GM23248 (cell line): Measurements from ENCODE around the gene SLC25A51. TPM values are rescaled to one million over a fixed set of nuclear protein-coding genes. Genes with fewer than 3 reads are reported as not detected.

Experiments
- DNase-seq: peaks from one replicate; pipeline ENCODE4 v3.0.0-alpha.2; 2015
- H2AFZ ChIP-seq: fragments of 200-600 bp; sonication (generic); 2 replicates; pipeline ENCODE4 v1.6.1; 2016; ENCODE audit warnings: antibody characterized with exemption
- H3F3A ChIP-seq: fragments of 200-600 bp; sonication (generic); 2 replicates; pipeline ENCODE4 v1.6.1; 2016; ENCODE audit warnings: mild to moderate bottlenecking, antibody characterized with exemption, mixed run types; ENCODE audit not compliant: insufficient read depth
- H3K27ac ChIP-seq: fragments of 200-600 bp; sonication (generic); 2 replicates; pipeline ENCODE4 v1.5.1; 2016; ENCODE audit warnings: mild to moderate bottlenecking
- H3K27me3 ChIP-seq: fragments of 200-600 bp; sonication (generic); replicated peaks from 2 replicates; pipeline ENCODE4 v1.6.1; 2016; ENCODE audit warnings: mild to moderate bottlenecking; ENCODE audit not compliant: insufficient read depth
- H3K36me3 ChIP-seq: fragments of 200-600 bp; sonication (generic); 2 replicates; pipeline ENCODE4 v1.6.1; 2016; ENCODE audit warnings: low read depth, mild to moderate bottlenecking
- H3K4me1 ChIP-seq: fragments of 200-600 bp; sonication (generic); 2 replicates; pipeline ENCODE4 v1.6.1; 2016; ENCODE audit warnings: mild to moderate bottlenecking; ENCODE audit not compliant: insufficient read depth
- H3K4me2 ChIP-seq: fragments of 200-600 bp; sonication (generic); one replicate; pipeline ENCODE4 v1.6.1; 2016; ENCODE audit warnings: mild to moderate bottlenecking; ENCODE audit not compliant: unreplicated experiment
- H3K4me3 ChIP-seq: fragments of 200-600 bp; sonication (generic); 2 replicates; pipeline ENCODE4 v1.5.1; 2016; ENCODE audit warnings: mild to moderate bottlenecking
- H3K79me2 ChIP-seq: fragments of 200-600 bp; sonication (generic); 2 replicates; pipeline ENCODE4 v1.6.1; 2016; ENCODE audit warnings: mild to moderate bottlenecking; ENCODE audit not compliant: insufficient read depth
- H3K9ac ChIP-seq: fragments of 200-600 bp; sonication (generic); 2 replicates; pipeline ENCODE4 v1.6.1; 2016; ENCODE audit warnings: mild to moderate bottlenecking
- H3K9me2 ChIP-seq: fragments of 200-600 bp; sonication (generic); 2 replicates; pipeline ENCODE4 v1.6.1; 2016; ENCODE audit warnings: mixed run types, mild to moderate bottlenecking, moderate library complexity; ENCODE audit not compliant: insufficient read depth
- H3K9me3 ChIP-seq: fragments of 200-600 bp; sonication (generic); one replicate; pipeline ENCODE4 v1.6.1; 2017; ENCODE audit warnings: low read depth
- H4K20me1 ChIP-seq: fragments of 200-600 bp; sonication (generic); 2 replicates; pipeline ENCODE4 v1.6.0; 2016; ENCODE audit not compliant: insufficient read depth
- EZH2 ChIP-seq: fragments of 200-600 bp; sonication (generic); IDR thresholded peaks from 2 replicates; pipeline ENCODE4 v1.6.1; 2018; ENCODE audit warnings: antibody characterized with exemption, mild to moderate bottlenecking; ENCODE audit not compliant: insufficient read depth, poor library complexity, severe bottlenecking
- EZH2phosphoT487 ChIP-seq: fragments of 200-600 bp; sonication (generic); IDR thresholded peaks from 2 replicates; pipeline ENCODE4 v1.6.1; 2018; ENCODE audit warnings: antibody characterized with exemption, moderate library complexity, mild to moderate bottlenecking, low read depth; ENCODE audit not compliant: insufficient read depth
- WGBS, 2 experiments: methylation state at CpG; one replicate each; pipeline ENCODE4 v1.1.6; 2015 to 2017; ENCODE audit warnings: low lambda C conversion rate in 2 of 2, low coverage in 1 of 2; ENCODE audit errors: missing lambda C conversion rate in 2 of 2; 5-methylcytosine and 5-hydroxymethylcytosine counted together
- in situ Hi-C: fragments of 300-500 bp; cut with MboI; formaldehyde crosslinking; loops from 2 replicates; pipeline ENCODE4 v1.15.0; 2020
- polyA plus RNA-seq: library from polyadenylated mRNA; unstranded; fragments of >200 nt; fragmentation: Nextera tagmentation; extraction: Ambion mirVana; gene quantifications from 2 replicates; pipeline ENCODE4 v1.2.1, GENCODE V29; 2016
- total RNA-seq: library from RNA; depleted of rRNA; stranded (reverse); fragments of >200 nt; shearing (Covaris generic); gene quantifications from 2 replicates; pipeline ENCODE4 v1.2.3, GENCODE V29; 2014

Gene SLC25A51
- total and polyA plus RNA-seq, 2 experiments from 2014 or later: 16.0 to 56.6 TPM

- in situ Hi-C loops: loop anchor here (10.0 kb wide), 1 partner anchor 148 kb away; no protein-coding TSS in a partner anchor
- Histone ChIP-seq H3K9ac (no peak overlapping the region), H3K4me3 (no peak overlapping the region), H3K36me3 (no peaks in the 10 kb centered on the region), H3K27ac (no peak overlapping the region), H3K9me3 (no peaks in the 10 kb centered on the region), H4K20me1 (no peaks in the 10 kb centered on the region), H3F3A (no peaks in the 10 kb centered on the region), H3K9me2 (no peaks in the 10 kb centered on the region), H2AFZ (no peak overlapping the region), H3K4me2 (no peak overlapping the region), H3K4me1 (peaks cover 7% of the 10 kb centered on the region), H3K27me3 (no peaks in the 10 kb centered on the region), H3K79me2 (peaks cover 32% of the 10 kb centered on the region)
- TF ChIP-seq EZH2 (no peak), EZH2phosphoT487 (no peak)
- WGBS, 2 experiments: 88 to 90% methylated on average over 9 of the region's 9 CpGs
- no peak for DNase-seq
Measured at GRCh38 chr9:37927132-37927531, 23.2 kb upstream of the SLC25A51 start.

GRCh38 chr9:37926737-37927118, 22.8 kb upstream of the SLC25A51 start:
- H2AFZ ChIP-seq: no peak overlapping the region
- peak; percentile 34 for DNase-seq
- no peak overlapping the region for H3K27ac ChIP-seq
- H3K79me2 ChIP-seq: peaks cover 32% of the 10 kb centered on the region
- no peaks in the 10 kb centered on the region for H3K9me2 ChIP-seq
- H3K9ac ChIP-seq: no peak overlapping the region
- no peaks in the 10 kb centered on the region for H4K20me1 ChIP-seq
- peaks cover 7% of the 10 kb centered on the region for H3K4me1 ChIP-seq
- in situ Hi-C loops: loop anchor here (10.0 kb wide), 1 partner anchor 148 kb away; no protein-coding TSS in a partner anchor
- H3K4me3 ChIP-seq: no peak overlapping the region
- H3K4me2 ChIP-seq: no peak overlapping the region
- 94 to 100% methylated on average over 1 of the region's 1 CpG for WGBS, 2 experiments
- H3K9me3 ChIP-seq: no peaks in the 10 kb centered on the region
- no peaks in the 10 kb centered on the region for H3F3A ChIP-seq
- H3K36me3 ChIP-seq: no peaks in the 10 kb centered on the region
- H3K27me3 ChIP-seq: no peaks in the 10 kb centered on the region
- TF ChIP-seq EZH2phosphoT487 (no peak), EZH2 (no peak)

GRCh38 chr9:37925786-37926736, 22.1 kb upstream of the SLC25A51 start:
- Histone ChIP-seq H3K9me3 (no peaks in the 10 kb centered on the region), H3K4me3 (no peak overlapping the region), H3K4me1 (peaks cover 7% of the 10 kb centered on the region), H3K27ac (no peak overlapping the region), H3K9ac (no peak overlapping the region), H3K9me2 (no peaks in the 10 kb centered on the region), H3K27me3 (no peaks in the 10 kb centered on the region), H4K20me1 (no peaks in the 10 kb centered on the region), H3F3A (no peaks in the 10 kb centered on the region), H3K4me2 (no peak overlapping the region), H3K36me3 (no peaks in the 10 kb centered on the region), H2AFZ (no peak overlapping the region), H3K79me2 (peaks cover 32% of the 10 kb centered on the region)
- WGBS, 2 experiments: 90 to 92% methylated on average over 15 of the region's 15 CpGs
- DNase-seq: peak; percentile 44
- TF ChIP-seq EZH2 (no peak), EZH2phosphoT487 (no peak)
- in situ Hi-C loops: loop anchor here (10.0 kb wide), 1 partner anchor 149 kb away; no protein-coding TSS in a partner anchor

- H3K4me2 ChIP-seq: no peak overlapping the region
- 88 to 94% methylated on average over 5 to 6 of the region's 6 CpGs for WGBS, 2 experiments
- no peaks in the 10 kb centered on the region for H3K9me3 ChIP-seq
- no peak for TF ChIP-seq EZH2phosphoT487
- TF ChIP-seq EZH2: no peak
- no peaks in the 10 kb centered on the region for H4K20me1 ChIP-seq
- no peaks in the 10 kb centered on the region for H3K9me2 ChIP-seq
- H3K4me3 ChIP-seq: no peak overlapping the region
- DNase-seq: no peak
- H3K4me1 ChIP-seq: peaks cover 7% of the 10 kb centered on the region
- no peaks in the 10 kb centered on the region for H3K27me3 ChIP-seq
- H3K27ac ChIP-seq: no peak overlapping the region
- H3K79me2 ChIP-seq: peaks cover 21% of the 10 kb centered on the region
- no peak overlapping the region for H2AFZ ChIP-seq
- no peaks in the 10 kb centered on the region for H3F3A ChIP-seq
- no peak overlapping the region for H3K9ac ChIP-seq
- no peaks in the 10 kb centered on the region for H3K36me3 ChIP-seq
- in situ Hi-C loops: loop anchor here (10.0 kb wide), 1 partner anchor 150 kb away; no protein-coding TSS in a partner anchor
Measured at GRCh38 chr9:37925006-37925405, 21.1 kb upstream of the SLC25A51 start.
